ENCODE measurements around the gene MTHFD2L.

Gene MTHFD2L

GRCh38 chr4:74305000-74305399 lies 147.1 kb downstream of the MTHFD2L start:
- DNase-seq: no peak
- Mint-ChIP-seq H3K27me3 (no peaks in the 10 kb centered on the region), H3K4me3 (no peak overlapping the region), H3K9me3 (no peaks in the 10 kb centered on the region), H3K27ac (no peak overlapping the region), H3K36me3 (no peaks in the 10 kb centered on the region), H3K4me1 (peaks cover 8% of the 10 kb centered on the region)
- CTCF ChIA-PET: interaction anchor here (0.9 kb wide), 1 partner anchor 76 kb away, joined by 4 read pairs; no protein-coding TSS in a partner anchor

- peaks cover 8% of the 10 kb centered on the region for H3K4me1 Mint-ChIP-seq
- no peak for DNase-seq
- no peaks in the 10 kb centered on the region for H3K27me3 Mint-ChIP-seq
- H3K27ac Mint-ChIP-seq: no peak overlapping the region
- H3K4me3 Mint-ChIP-seq: no peak overlapping the region
- H3K9me3 Mint-ChIP-seq: no peaks in the 10 kb centered on the region
- CTCF ChIA-PET: interaction anchor here (1.3 to 2.4 kb wide), 3 partner anchors 75 to 102 kb away, joined by 4 to 14 read pairs (median 5); no protein-coding TSS in a partner anchor
- H3K36me3 Mint-ChIP-seq: no peaks in the 10 kb centered on the region
Measured at GRCh38 chr4:74307170-74307569, 149.3 kb downstream of the MTHFD2L start.

GRCh38 chr4:74308215-74308614 lies 150.3 kb downstream of the MTHFD2L start, which contains the start of gene EPGN:
TSS of gene EPGN (plus strand) at chr4:74308470. CDS start at chr4:74308534, 64 bp downstream.
- Mint-ChIP-seq H3K27me3 (no peaks in the 10 kb centered on the region), H3K4me3 (no peak within 1 kb of the TSS), H3K4me1 (peaks cover 8% of the 10 kb centered on the region), H3K36me3 (no peaks in the 10 kb centered on the region), H3K9me3 (no peaks in the 10 kb centered on the region), H3K27ac (peak within 1 kb of the TSS; percentile 58)
- DNase-seq: peak; percentile 28
- CTCF ChIA-PET: no interaction called here

- no peak for DNase-seq
- Mint-ChIP-seq H3K9me3 (no peaks in the 10 kb centered on the region), H3K4me3 (no peak overlapping the region), H3K4me1 (peaks cover 8% of the 10 kb centered on the region), H3K27ac (no peak overlapping the region), H3K36me3 (no peaks in the 10 kb centered on the region), H3K27me3 (no peaks in the 10 kb centered on the region)
- CTCF ChIA-PET: interaction anchor here (1.2 to 1.7 kb wide), 2 partner anchors 11 to 81 kb away, joined by 4 to 9 read pairs; no protein-coding TSS in a partner anchor
Measured at GRCh38 chr4:74309223-74309622, 151.3 kb downstream of the MTHFD2L start.

- DNase-seq: peak; percentile 29
- H3K4me3 Mint-ChIP-seq: no peak overlapping the region
- no peak overlapping the region for H3K27ac Mint-ChIP-seq
- H3K36me3 Mint-ChIP-seq: no peaks in the 10 kb centered on the region
- H3K4me1 Mint-ChIP-seq: peaks cover 8% of the 10 kb centered on the region
- H3K27me3 Mint-ChIP-seq: no peaks in the 10 kb centered on the region
- no peaks in the 10 kb centered on the region for H3K9me3 Mint-ChIP-seq
- CTCF ChIA-PET: interaction anchor here (0.7 to 2.0 kb wide), 3 partner anchors 82 to 124 kb away, joined by 3 to 16 read pairs (median 5); no protein-coding TSS in a partner anchor
Measured at GRCh38 chr4:74311696-74312313, 153.9 kb downstream of the MTHFD2L start.

- no peaks in the 10 kb centered on the region for H3K4me1 Mint-ChIP-seq
- H3K27ac Mint-ChIP-seq: no peak overlapping the region
- CTCF ChIA-PET: interaction anchor here (1.1 kb wide), 1 partner anchor 86 kb away, joined by 3 read pairs; no protein-coding TSS in a partner anchor
- no peaks in the 10 kb centered on the region for H3K27me3 Mint-ChIP-seq
- no peaks in the 10 kb centered on the region for H3K36me3 Mint-ChIP-seq
- DNase-seq: no peak
- no peak overlapping the region for H3K4me3 Mint-ChIP-seq
- H3K9me3 Mint-ChIP-seq: no peaks in the 10 kb centered on the region
Measured at GRCh38 chr4:74314329-74314728, 156.4 kb downstream of the MTHFD2L start.

- Mint-ChIP-seq H3K9me3 (no peaks in the 10 kb centered on the region), H3K27ac (no peak overlapping the region)
- CTCF ChIA-PET: interaction anchor here (0.7 to 1.1 kb wide), 2 partner anchors 87 to 88 kb away, joined by 3 to 4 read pairs; no protein-coding TSS in a partner anchor
Measured at GRCh38 chr4:74314944-74315343, 157.0 kb downstream of the MTHFD2L start.

GRCh38 chr4:74315376-74315775 lies 157.5 kb downstream of the MTHFD2L start:
- no peak overlapping the region for H3K4me3 Mint-ChIP-seq
- no peak for DNase-seq

More at GRCh38 chr4:74314944-74315343, 157.0 kb downstream of the MTHFD2L start:
- no peak for DNase-seq
- Mint-ChIP-seq H3K4me3 (no peak overlapping the region), H3K27me3 (no peaks in the 10 kb centered on the region), H3K4me1 (no peaks in the 10 kb centered on the region), H3K36me3 (no peaks in the 10 kb centered on the region)

GRCh38 chr4:74316397-74316796 lies 158.5 kb downstream of the MTHFD2L start:
- CTCF ChIA-PET: interaction anchor here (0.6 to 1.2 kb wide), 2 partner anchors 88 to 127 kb away, joined by 3 read pairs; no protein-coding TSS in a partner anchor
- Mint-ChIP-seq H3K27me3 (peaks cover 5% of the 10 kb centered on the region), H3K4me1 (no peaks in the 10 kb centered on the region), H3K9me3 (no peaks in the 10 kb centered on the region), H3K36me3 (no peaks in the 10 kb centered on the region), H3K4me3 (no peak overlapping the region), H3K27ac (no peak overlapping the region)
- no peak for DNase-seq

More at GRCh38 chr4:74315376-74315775, 157.5 kb downstream of the MTHFD2L start:
- CTCF ChIA-PET: interaction anchor here (0.7 to 1.2 kb wide), 2 partner anchors 88 to 126 kb away, joined by 3 to 4 read pairs; no protein-coding TSS in a partner anchor
- Mint-ChIP-seq H3K9me3 (no peaks in the 10 kb centered on the region), H3K36me3 (no peaks in the 10 kb centered on the region), H3K27me3 (peaks cover under 1% of the 10 kb centered on the region), H3K4me1 (no peaks in the 10 kb centered on the region), H3K27ac (no peak overlapping the region)

- Mint-ChIP-seq H3K36me3 (no peaks in the 10 kb centered on the region), H3K4me1 (no peaks in the 10 kb centered on the region), H3K27ac (no peak overlapping the region), H3K27me3 (peaks cover 5% of the 10 kb centered on the region), H3K9me3 (no peaks in the 10 kb centered on the region), H3K4me3 (no peak overlapping the region)
- CTCF ChIA-PET: interaction anchor here (0.6 to 1.4 kb wide), 4 partner anchors 89 to 1530 kb away, joined by 3 to 5 read pairs (median 3); no protein-coding TSS in a partner anchor
- no peak for DNase-seq
Measured at GRCh38 chr4:74317616-74318246, 159.8 kb downstream of the MTHFD2L start.

- H3K27ac Mint-ChIP-seq: no peak overlapping the region
- DNase-seq: no peak
- CTCF ChIA-PET: interaction anchor here (0.6 to 1.4 kb wide), 4 partner anchors 89 to 1530 kb away, joined by 3 to 5 read pairs (median 3); no protein-coding TSS in a partner anchor
Measured at GRCh38 chr4:74318276-74318675, 160.4 kb downstream of the MTHFD2L start.

GRCh38 chr4:74319470-74319869 lies 161.6 kb downstream of the MTHFD2L start:
- H3K4me1 Mint-ChIP-seq: no peaks in the 10 kb centered on the region
- H3K36me3 Mint-ChIP-seq: no peaks in the 10 kb centered on the region
- no peak overlapping the region for H3K4me3 Mint-ChIP-seq
- H3K9me3 Mint-ChIP-seq: no peaks in the 10 kb centered on the region
- DNase-seq: no peak
- peaks cover 14% of the 10 kb centered on the region for H3K27me3 Mint-ChIP-seq
- CTCF ChIA-PET: interaction anchor here (0.6 to 3.3 kb wide), 8 partner anchors 14 to 356 kb away, joined by 3 to 47 read pairs (median 6); no protein-coding TSS in a partner anchor
- no peak overlapping the region for H3K27ac Mint-ChIP-seq

More at GRCh38 chr4:74318276-74318675, 160.4 kb downstream of the MTHFD2L start:
- Mint-ChIP-seq H3K9me3 (no peaks in the 10 kb centered on the region), H3K27me3 (peaks cover 5% of the 10 kb centered on the region), H3K4me1 (no peaks in the 10 kb centered on the region), H3K4me3 (no peak overlapping the region), H3K36me3 (no peaks in the 10 kb centered on the region)

GRCh38 chr4:74320559-74321118 lies 162.7 kb downstream of the MTHFD2L start:
- no peak overlapping the region for H3K27ac Mint-ChIP-seq
- H3K4me1 Mint-ChIP-seq: no peaks in the 10 kb centered on the region
- H3K4me3 Mint-ChIP-seq: no peak overlapping the region
- peaks cover 14% of the 10 kb centered on the region for H3K27me3 Mint-ChIP-seq
- H3K9me3 Mint-ChIP-seq: no peaks in the 10 kb centered on the region
- no peaks in the 10 kb centered on the region for H3K36me3 Mint-ChIP-seq
- CTCF ChIA-PET: interaction anchor here (0.7 to 3.3 kb wide), 11 partner anchors 11 to 355 kb away, joined by 3 to 47 read pairs (median 5); no protein-coding TSS in a partner anchor
- peak; percentile 38 for DNase-seq

- Mint-ChIP-seq H3K9me3 (no peaks in the 10 kb centered on the region), H3K4me3 (no peak overlapping the region), H3K4me1 (no peaks in the 10 kb centered on the region), H3K36me3 (no peaks in the 10 kb centered on the region), H3K27me3 (peaks cover 14% of the 10 kb centered on the region), H3K27ac (no peak overlapping the region)
- CTCF ChIA-PET: interaction anchor here (1.5 to 3.1 kb wide), 3 partner anchors 11 to 353 kb away, joined by 4 to 47 read pairs (median 5); no protein-coding TSS in a partner anchor
- no peak for DNase-seq
Measured at GRCh38 chr4:74322301-74322700, 164.4 kb downstream of the MTHFD2L start.

Measured in activated naive CD4-positive, alpha-beta T cell treated with anti-CD3 and anti-CD28 coated beads, Interleukin-2, amount 10 ng/mL, durations not matched to agents 7 days and 5 days (primary cell).